Stimulated activated CD4-positive, alpha-beta T cell treated with anti-CD3 and anti-CD28 coated beads, Interleukin-12 subunit alpha, Interleukin-12 subunit beta, amount 100 ng/mL, for 48 hours (primary cell): Measurements from ENCODE around the gene F7.
"Not testable (repeated sequence)": the region's sequence is repeated elsewhere in the genome, so short reads cannot be mapped to it uniquely, and the experiment has no call there.

Experiments
- DNase-seq, 3 donors: peaks; one replicate each; pipeline ENCODE4 v3.0.0-alpha.2; 2020; ENCODE audit warnings: low read depth in 2 of 3, low spot score in 1 of 3

The F7 gene

DNA sequence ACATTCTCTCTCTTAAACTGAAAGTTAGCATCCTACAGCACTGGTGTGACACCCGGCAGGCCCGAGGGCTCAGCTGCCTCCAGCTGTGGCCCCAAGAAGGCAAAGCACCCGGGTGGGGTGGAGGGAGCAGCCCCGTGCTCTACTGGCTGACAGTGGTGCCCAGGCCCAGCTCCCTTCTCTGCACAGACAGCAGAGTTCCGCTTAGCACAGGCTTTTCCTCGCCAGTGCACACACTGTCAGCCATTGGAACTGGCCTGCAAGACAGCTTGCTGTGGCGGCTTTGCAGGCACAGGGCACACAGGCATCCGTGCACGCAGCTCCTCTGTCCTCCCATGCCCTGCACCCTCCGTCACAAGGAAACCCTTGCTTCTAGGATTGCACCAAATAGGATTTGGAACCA is 3.3 kb upstream of the F7 start:
- DNase-seq = not testable (repeated sequence)

DNA sequence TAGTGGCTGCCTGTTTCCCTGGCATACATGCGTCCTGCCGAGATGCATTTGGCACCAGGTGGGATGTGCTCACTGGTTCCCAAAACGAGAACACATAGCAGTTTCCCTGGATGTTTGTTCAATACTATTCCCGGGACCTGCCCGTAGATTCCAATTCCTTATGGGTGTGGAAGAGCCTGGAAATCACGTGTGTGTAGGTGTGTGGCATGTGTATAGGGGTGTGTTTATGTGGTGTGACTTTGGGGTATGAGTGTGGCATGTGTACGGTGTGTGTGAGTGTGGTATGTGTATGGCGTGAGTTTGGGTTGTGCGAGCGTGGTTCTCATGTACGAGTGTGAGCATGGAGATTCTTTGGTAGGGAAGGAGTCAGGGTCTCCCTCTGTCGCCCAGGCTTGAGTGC is 2.9 kb upstream of the F7 start:
- no peak for DNase-seq

DNA sequence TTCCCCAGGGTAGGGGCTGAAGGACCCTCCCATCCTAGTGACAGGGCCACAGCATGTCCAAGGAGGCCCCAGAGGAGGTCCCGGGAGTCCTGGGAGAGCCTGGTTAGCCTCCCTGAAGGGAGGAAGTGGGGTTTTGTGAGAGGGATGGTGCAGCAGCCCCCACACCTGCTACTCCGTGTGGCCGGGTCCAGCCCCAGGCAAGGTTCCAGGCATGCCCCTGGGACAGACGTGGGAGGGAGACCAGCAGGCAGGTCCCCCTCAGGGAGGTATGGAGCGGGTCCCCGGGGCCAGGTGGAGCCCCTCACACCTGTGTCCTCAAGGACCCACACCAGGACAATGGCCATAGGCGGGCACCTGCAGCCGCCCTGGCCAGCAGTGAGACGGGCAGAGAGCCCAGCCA is 1.9 kb upstream of the F7 start:
- no peak for DNase-seq

DNA sequence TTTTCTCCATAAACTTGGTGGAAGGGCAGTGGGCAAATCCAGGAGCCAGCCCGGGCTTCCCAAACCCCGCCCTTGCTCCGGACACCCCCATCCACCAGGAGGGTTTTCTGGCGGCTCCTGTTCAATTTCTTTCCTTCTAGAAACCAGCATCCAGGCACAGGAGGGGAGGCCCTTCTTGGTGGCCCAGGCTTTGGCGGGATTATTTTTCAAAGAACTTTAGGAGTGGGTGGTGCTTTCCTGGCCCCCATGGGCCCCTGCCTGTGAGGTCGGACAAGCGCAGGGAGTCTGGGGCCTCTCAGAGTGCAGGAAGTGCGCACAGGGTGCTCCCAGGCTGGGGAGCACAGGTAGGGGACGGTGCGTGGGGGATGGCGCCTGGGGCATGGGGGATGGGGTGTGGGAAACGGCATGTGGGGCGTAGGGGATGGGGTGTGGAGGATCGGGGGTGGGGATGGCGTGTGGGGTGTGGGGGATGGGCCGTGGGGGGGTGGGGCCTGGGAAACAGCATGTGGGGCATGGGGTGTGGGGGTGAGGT is 396 bp downstream of the F7 start:
- DNase-seq = no peak

DNA sequence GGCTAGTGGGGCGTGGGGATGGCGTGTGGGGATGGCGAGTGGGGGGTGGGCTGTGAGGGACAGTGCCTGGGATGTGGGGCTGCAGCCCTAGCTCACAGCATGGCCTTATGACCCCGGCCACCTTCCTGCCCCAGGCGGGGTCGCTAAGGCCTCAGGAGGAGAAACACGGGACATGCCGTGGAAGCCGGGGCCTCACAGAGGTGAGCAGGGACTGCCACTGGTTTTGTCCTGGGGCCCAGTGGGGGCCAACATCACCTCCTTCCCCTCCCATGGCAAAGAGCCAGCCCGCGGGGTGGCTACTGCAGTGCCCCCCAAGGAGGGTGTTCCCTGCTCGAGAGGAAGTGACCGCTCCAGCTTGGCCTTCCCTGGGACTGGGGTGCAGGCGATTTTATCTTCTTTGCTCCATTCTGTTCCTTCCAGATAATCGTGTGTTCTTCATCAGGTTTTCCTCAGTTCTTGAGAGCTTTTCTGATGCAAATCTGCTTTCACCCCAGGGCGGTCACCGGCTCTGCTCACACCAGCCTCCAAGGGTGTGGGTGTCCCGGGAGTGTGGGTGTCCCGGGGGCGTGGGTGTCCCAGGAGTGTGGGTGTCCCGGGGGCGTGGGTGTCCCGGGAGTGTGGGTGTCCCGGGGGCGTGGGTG is 1.2 kb downstream of the F7 start:
- DNase-seq = no peak

DNA sequence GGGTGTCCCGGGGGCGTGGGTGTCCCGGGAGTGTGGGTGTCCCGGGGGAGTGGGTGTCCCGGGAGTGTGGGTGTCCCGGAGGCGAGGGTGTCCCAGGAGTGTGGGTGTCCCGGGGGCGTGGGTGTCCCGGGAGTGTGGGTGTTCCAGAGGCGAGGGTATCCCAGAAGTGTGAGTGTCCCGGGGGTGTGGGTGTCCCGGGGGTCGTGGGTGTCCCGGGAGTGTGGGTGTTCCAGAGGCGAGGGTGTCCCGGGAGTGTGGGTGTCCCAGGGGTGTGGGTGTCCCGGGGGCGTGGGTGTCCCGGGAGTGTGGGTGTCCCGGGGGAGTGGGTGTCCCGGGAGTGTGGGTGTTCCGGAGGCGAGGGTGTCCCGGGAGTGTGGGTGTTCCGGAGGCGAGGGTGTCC is 2.9 kb downstream of the F7 start:
- not testable (repeated sequence) for DNase-seq

DNA sequence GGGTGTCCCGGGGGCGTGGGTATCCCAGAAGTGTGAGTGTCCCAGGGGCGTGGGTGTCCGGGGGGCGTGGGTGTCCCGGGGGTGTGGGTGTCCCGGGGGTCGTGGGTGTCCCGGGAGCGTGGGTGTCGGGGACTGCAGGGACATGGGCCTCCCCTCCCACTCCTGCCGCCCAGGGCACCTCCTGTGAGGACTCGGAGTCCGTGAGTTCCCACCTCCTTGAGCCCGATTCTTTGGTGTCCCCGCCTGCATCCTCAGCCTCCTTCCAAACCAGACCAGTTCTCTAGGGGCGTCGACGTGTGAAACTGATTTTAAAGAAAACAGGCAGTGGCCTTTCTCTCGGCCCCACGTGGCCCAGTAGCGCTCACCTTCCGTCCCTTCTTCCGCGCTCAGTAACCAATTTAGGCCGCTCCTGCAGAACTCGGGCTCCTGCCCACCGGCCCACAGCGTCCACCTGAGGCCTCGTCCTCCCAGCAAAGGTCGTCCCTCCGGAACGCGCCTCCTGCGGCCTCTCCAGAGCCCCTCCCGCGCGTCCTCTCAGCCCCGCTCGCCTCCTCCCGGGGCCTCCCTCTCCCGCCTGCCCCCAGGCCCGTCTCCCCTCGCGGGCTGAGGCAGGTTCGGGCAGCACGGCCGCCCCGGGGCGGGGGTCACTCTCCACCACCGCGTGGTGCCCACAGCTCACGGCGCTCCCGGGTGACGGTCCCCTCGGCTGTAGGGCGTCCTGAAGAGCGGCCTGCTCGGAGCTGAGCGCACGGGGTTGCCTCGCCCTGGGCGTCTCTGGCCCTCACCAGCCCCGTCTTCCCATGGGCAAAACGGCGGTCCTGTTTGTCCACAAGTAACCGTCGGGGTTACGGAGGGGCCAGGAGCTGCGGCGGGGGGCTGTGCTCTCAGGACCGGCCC is 3.8 kb downstream of the F7 start:
- no peak for DNase-seq

DNA sequence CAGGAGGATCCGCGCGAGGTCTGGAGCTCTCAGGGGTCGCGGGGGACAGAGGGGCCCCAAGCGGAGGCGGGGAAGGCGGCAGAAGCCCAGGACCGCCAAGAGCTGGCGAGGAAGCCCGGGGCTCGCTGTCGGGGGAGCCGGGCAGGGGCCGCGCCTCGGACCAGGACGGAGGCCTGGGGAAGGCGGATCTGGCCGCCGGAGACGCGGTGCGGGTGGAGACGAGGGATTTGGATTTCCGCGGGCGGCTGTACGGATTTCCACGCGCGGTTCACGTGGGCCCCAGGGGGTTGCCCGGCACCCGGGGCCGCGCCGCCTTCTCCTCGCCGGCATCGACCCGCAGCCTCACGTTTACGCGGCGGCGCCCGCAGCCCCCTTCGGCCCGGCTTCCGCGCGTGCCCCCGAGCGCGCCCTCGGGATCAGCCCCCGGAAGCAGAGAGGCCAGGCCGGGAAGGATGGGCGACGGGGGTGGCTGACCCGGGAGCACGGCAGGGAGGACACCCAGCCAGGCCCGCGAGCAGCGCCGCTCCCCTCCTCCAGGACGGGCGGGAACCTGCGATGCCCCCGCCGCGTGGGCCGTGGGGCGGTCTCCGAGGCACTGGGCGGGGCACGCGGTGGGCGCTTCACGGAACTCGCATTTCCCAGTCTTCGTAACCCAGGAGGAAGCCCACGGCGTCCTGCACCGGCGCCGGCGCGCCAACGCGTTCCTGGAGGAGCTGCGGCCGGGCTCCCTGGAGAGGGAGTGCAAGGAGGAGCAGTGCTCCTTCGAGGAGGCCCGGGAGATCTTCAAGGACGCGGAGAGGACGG is 4.7 kb downstream of the F7 start:
- no peak for DNase-seq

DNA sequence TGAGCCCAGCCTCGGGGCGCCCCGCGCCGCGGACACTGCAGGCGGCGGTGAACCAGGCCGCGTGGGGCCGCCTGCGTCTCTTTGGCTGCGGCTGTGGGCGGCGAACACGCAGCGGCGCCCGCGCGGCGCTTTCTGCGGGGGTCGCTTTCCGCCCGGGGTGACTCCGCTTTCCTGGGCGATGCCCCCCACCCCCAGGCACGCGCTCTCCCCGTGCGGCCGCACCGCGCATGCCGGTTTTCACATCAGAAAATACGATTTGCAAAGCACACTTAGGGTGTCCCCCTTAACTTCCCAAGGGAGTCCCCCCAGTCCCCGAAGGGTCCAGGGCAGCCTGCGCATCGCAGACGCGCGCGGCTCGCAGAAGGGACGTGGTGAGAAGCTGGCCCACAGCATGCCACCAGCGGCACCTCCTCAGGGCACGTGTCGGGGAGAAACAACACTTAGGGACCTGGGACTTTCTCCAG is 5.3 kb downstream of the F7 start:
- DNase-seq = no peak

DNA sequence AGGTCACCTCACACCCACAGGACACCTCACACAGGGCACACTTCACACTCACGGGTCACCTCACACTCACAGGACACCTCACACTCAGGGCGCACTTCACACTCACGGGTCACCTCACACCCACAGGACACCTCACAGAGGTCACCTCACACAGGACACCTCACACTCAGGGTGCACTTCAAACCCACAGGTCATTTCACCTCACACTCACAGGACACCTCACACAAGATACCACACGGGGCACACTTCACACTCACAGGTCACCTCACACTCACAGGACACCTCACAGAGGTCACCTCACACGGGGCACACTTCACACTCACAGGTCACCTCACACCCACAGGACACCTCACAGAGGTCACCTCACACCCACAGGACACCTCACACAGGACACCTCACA is 6.2 kb downstream of the F7 start:
- not testable (repeated sequence) for DNase-seq

DNA sequence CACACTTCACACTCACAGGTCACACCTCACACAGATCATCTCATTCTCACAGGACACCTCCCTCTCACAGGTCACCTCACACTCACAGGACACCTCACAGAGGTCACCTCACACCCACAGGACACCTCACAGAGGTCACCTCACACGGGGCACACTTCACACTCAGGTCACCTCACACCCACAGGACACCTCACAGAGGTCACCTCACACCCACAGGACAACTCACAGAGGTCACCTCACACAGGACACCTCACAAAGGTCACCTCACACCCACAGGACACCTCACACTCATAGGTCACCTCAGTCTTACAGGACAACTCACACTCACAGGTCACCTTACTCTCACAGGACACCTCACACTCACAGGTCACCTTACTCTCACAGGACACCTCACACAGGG is 6.9 kb downstream of the F7 start:
- not testable (repeated sequence) for DNase-seq

DNA sequence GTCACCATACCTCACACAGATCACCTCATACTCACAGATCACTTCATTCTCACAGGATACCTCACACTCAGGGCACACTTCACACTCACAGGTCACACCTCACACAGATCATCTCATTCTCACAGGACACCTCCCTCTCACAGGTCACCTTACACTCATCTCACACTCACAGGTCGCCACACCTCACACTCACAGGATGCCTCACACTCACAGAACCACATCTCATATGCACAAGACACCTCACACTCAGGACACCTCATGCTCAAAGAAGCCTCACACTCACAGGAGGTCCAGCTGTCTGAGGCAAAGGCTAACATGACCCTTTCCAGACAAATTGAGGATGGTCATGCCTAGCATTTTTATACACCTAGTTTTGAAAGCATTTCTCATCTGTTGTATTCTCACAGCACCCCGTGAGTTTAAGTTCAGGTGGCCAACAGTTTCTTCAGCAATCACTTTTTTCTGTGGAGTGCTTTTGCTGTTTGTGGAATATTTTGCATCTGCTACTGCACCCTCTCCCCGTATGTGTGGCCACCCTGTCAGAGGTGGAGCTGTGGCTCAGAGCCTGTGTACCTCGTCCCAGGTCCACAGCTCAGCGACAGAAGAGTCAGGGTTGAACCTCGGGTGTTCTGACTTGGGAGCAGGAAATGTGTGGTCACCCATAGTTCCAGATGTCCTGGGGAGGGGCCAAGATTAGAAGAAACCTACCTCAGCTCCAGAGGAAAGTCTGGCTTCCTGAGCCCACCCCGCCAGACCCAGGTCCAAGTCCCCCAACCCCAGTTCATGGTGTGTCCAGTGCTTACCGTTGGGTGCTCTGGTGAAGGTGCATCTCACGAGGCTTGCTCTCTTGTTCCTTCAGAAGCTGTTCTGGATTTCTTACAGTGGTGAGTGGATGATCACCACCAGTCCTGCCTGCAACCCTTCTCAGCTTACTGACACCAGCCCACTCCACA is 7.6 kb downstream of the F7 start:
- no peak for DNase-seq

DNA sequence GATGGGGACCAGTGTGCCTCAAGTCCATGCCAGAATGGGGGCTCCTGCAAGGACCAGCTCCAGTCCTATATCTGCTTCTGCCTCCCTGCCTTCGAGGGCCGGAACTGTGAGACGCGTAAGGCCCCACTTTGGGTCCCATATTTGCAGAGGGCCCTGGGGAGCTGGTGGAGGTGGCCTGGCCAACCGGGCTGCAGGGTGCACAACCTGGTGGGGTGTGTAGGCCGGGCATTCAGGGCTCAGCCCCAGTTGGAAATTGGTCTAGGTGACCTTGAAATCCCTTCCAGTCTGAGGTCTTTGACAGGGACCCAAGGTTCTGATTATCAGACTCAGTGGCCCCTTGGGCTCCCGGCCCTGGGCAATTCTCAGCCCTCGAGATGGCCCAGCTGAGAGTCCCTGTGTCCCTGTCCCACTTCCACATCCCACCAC is 8.3 kb downstream of the F7 start:
- no peak for DNase-seq

DNA sequence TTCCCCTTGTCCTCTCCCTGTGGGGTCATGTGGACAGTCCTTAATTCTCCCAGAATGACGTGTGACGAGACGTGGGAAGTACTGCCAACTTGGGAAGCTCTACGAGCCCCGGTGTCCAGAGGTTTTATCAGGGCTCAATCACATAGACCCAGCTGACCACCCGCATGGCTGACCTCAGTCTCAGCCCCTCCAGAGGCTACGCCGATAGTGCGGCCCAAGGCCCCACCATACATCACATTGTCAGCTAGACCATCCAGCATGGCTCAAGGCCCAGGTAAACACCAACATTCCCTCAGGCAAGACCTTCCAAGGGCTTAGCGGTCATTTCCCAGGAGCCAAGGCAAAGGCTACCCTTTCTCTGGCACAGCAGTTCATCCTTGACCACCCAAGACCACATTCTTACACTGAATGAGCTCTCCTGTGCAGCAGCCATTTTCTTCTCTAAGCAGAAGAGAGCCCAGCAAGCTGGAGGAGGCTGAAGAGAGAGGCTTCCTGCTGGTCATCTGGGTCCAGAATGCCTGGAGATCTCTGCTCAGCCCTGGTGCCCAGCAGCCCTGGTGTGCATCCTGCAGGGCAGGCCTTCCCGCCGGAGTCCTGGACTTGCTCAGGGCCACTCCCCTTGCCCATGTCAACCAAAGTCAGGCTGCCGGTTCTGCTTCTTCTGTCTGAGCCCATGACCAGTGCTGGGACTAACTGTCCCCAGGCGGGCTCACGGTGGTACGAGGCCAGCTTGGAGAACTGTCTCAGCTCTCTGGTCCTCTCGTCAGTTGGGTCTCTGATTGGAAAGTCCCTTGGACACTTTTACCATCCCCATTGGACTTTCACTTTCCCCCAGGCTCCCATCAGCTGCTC is 9.1 kb downstream of the F7 start:
- no peak for DNase-seq

DNA sequence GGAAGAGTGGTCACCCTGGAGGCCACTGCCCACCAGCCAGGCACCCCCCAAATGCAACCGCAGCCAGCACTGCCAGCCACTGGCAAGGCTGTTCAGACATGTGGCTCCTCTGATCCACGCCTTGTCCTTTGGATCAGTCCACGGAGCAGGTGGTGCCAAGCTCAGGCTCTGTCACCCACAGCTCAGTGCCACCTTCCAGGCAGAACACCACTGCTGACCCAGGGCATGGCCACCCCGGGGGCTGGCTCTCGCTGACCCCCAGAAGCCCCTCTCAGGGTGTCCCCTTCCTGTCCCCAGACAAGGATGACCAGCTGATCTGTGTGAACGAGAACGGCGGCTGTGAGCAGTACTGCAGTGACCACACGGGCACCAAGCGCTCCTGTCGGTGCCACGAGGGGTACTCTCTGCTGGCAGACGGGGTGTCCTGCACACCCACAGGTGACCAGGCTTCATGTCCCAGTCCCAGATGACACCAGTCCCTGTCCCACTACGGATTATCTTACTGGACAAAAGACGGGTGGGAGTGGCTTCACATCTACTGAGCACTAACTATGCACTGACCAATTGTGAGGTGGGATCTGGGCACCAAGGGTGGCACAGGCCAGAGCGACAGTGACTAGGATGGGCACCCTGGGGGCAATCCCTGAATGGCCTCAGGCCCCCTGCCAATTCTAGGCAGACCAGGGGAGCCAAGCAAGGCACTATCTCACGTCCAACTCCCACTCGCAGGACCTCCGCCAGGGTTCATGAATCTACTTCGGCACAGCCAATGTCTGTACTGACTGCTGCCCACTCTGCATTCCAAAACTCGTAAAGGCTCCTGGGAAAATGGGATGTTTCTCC is 10.0 kb downstream of the F7 start:
- DNase-seq = no peak

DNA sequence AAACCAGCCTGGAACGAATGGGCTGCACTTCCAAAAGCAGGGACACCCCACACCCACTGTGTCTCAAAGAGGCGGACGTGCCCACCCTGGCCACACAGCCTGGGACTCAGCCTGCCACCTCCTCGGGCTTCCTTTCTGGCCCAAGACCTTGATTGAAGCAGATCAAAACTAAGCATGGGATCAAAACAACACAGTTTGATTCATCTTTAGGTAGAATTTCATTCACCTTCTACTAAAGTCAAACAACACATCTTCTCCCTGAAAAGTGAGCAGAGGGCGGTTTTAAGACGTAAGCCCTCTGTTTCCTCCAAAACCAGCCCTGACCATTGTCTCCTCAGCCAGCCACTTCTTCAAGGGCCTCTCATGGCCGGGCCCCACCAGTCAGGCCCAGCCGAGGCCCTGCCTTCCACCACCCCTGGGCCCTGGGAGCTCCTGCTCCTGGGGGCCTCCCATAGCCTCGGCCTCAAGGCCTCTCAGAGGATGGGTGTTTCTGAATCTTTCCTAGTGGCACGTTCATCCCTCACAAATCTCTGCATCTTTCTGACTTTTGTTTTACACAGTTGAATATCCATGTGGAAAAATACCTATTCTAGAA is 10.7 kb downstream of the F7 start:
- DNase-seq = no peak

DNA sequence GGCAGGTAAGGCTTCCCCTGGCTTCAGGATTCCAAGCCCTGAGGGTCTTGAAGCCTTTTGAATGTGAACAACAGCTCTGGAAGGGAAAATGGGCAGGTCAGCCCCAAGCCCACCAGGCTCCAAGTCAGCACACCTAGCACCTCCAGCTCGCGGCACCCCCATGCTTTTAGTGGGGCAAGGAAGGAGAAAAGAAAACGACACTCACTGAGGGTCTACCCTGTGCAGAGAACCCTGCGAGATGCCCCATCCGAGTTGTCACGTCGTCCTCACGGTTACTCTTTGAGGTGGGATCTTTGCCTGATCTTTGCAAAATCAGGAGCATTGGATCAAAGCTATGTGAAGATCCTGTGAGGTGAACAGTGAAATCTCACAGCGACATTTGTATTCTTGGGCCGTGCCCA is 11.3 kb downstream of the F7 start:
- no peak for DNase-seq

DNA sequence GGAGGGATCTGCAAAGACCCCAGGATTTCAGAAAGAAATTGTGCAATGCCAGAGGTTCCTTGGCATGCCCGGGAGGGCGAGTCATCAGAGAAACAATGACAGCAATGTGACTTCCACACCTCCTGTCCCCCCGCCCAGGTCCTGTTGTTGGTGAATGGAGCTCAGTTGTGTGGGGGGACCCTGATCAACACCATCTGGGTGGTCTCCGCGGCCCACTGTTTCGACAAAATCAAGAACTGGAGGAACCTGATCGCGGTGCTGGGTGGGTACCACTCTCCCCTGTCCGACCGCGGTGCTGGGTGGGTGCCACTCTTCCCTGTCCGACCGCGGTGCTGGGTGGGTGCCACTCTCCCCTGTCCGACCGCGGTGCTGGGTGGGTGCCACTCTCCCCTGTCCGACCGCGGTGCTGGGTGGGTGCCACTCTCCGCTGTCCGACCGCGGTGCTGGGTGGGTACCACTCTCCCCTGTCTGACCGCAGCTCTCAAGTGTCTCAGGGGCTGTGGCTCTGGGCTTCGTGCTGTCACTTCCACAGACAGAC is 11.8 kb downstream of the F7 start:
- no peak for DNase-seq
